Uterus (tissue), 2 donors: ENCODE data around the gene KCNQ4.

Experiments used
- POLR2A ChIP-seq, 2 donors: fragments of 450-650 bp; IDR thresholded peaks; one replicate each; pipeline ENCODE4 v1.6.1; 2016; ENCODE audit warnings: antibody characterized with exemption in 2 of 2, mild to moderate bottlenecking in 1 of 2, moderate library complexity in 1 of 2
- TF ChIP-seq, protein P1 (sequence below), 4 experiments: fragments of 200-600 bp in 2 of 4; fragments of 450-650 bp in 2 of 4; sonication (generic) in 2 of 4; IDR thresholded peaks; one replicate each; pipeline ENCODE4 v1.5.1; 2016 to 2019; ENCODE audit warnings: antibody characterized with exemption in 4 of 4, mild to moderate bottlenecking in 2 of 4, moderate library complexity in 1 of 4

DNA sequence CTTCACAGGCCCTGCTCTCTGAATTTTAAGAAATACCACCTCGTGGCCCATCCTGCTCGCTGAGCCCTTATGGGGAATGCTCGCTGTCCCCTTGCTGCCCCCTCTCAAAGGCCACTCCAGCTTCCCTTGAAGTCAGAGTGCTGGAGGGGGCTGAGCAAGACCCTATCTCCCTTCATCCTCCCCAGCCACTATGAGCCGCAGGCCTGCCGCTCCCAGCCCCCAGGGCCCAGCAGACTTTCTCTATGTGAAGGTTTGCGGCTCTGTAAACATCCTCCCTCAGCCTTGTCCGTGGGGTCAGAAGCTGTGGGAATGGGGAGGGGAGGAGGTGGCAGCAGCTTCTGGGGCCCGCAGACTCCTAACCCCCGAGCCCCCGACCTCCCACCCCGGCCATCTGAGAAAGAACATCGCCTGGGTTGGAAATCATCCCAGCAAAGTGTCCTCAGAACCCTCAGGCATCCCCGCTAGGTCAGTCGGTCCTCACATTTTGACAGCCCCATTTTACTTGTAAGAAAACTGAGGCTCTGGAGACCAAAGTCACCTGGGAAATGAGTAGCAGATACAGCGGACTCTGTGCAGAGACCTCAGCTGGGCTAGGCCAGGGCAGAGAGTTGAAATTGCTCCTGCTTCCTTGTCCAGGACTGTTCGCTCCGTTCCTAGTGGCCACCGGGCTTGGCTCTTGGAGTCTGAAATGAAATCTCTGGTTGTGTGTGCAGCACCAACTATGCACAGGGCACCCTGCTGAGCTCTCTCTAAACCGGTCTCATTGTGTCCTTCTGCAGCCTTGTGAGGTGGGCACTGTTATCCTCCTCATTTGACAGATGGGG, 4.4 kb downstream of the KCNQ4 start:
- TF ChIP-seq, protein P1, sequence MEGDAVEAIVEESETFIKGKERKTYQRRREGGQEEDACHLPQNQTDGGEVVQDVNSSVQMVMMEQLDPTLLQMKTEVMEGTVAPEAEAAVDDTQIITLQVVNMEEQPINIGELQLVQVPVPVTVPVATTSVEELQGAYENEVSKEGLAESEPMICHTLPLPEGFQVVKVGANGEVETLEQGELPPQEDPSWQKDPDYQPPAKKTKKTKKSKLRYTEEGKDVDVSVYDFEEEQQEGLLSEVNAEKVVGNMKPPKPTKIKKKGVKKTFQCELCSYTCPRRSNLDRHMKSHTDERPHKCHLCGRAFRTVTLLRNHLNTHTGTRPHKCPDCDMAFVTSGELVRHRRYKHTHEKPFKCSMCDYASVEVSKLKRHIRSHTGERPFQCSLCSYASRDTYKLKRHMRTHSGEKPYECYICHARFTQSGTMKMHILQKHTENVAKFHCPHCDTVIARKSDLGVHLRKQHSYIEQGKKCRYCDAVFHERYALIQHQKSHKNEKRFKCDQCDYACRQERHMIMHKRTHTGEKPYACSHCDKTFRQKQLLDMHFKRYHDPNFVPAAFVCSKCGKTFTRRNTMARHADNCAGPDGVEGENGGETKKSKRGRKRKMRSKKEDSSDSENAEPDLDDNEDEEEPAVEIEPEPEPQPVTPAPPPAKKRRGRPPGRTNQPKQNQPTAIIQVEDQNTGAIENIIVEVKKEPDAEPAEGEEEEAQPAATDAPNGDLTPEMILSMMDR (IDR thresholded peaks at IDR 0.05): no peak
- TF ChIP-seq POLR2A (IDR thresholded peaks at IDR 0.05): no peak
